IMR-90 (cell line): ENCODE measurements around the gene CASP2.

Source experiments
- CEBPB ChIP-seq: IDR thresholded peaks from 2 replicates; pipeline ENCODE4 v1.6.1; 2012; ENCODE audit warnings: low read depth, low read length, improper control_type of control experiment
- CHD1 ChIP-seq: IDR thresholded peaks from 2 replicates; pipeline ENCODE4 v1.6.1; 2012; ENCODE audit warnings: low read depth, low read length, improper control_type of control experiment
- POLR2A ChIP-seq: IDR thresholded peaks from 2 replicates; pipeline ENCODE4 v1.6.1; 2012; ENCODE audit warnings: mild to moderate bottlenecking, low read depth, low read length
- RAD21 ChIP-seq: IDR thresholded peaks from 2 replicates; pipeline ENCODE4 v1.6.1; 2012; ENCODE audit warnings: low read length, improper control_type of control experiment
- RFX5 ChIP-seq: IDR thresholded peaks from 2 replicates; pipeline ENCODE4 v1.8.0; 2012; ENCODE audit warnings: low read depth, mild to moderate bottlenecking, low read length, moderate library complexity
- SMC3 ChIP-seq: fragments of 150-350 bp; IDR thresholded peaks from 2 replicates; pipeline ENCODE4 v1.6.1; 2016; ENCODE audit warnings: low read depth, mild to moderate bottlenecking, antibody characterized with exemption, low read length, moderate library complexity
- USF2 ChIP-seq: fragments of 150-350 bp; IDR thresholded peaks from 2 replicates; pipeline ENCODE4 v1.6.1; 2017; ENCODE audit warnings: mild to moderate bottlenecking, antibody characterized with exemption, low read length, low read depth
- TF ChIP-seq, protein P1 (sequence below): conservative IDR thresholded peaks from 2 replicates; pipeline ENCODE4 v1.5.1; 2012; ENCODE audit warnings: mild to moderate bottlenecking, low read depth, low read length, improper control_type of control experiment

DNA sequence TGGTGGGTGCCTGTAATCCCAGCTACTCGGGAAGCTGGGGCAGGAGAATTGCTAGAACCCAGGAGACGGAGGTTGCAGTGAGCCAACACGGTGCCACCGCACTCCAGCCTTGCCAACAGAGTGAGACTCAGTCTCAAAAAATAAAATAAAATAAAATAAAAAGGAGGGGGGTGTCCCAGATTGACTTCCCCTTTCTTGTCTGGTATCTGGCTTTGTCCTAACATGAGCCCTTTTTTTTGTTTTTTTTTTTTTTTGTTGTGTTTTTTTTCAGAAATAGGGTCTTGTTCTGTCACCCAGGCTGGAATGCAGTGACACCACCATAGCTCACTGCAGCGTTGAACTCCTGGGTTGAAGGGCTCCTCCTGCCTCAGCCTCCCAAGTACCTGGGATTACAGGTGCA, 4.7 kb downstream of the CASP2 start:
- TF ChIP-seq, protein P1, sequence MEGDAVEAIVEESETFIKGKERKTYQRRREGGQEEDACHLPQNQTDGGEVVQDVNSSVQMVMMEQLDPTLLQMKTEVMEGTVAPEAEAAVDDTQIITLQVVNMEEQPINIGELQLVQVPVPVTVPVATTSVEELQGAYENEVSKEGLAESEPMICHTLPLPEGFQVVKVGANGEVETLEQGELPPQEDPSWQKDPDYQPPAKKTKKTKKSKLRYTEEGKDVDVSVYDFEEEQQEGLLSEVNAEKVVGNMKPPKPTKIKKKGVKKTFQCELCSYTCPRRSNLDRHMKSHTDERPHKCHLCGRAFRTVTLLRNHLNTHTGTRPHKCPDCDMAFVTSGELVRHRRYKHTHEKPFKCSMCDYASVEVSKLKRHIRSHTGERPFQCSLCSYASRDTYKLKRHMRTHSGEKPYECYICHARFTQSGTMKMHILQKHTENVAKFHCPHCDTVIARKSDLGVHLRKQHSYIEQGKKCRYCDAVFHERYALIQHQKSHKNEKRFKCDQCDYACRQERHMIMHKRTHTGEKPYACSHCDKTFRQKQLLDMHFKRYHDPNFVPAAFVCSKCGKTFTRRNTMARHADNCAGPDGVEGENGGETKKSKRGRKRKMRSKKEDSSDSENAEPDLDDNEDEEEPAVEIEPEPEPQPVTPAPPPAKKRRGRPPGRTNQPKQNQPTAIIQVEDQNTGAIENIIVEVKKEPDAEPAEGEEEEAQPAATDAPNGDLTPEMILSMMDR = no peak
- TF ChIP-seq POLR2A (no peak), SMC3 (no peak), USF2 (no peak), RAD21 (no peak), RFX5 (no peak), CEBPB (no peak), CHD1 (no peak)
